CD4-positive, alpha-beta T cell (primary cell): Measurements from ENCODE around the gene SYCP2L. TPM values are rescaled to one million over a fixed set of nuclear protein-coding genes. Genes with fewer than 3 reads are reported as not detected.

Experiments used
- ATAC-seq: fragments of 200-7000 bp; cut with Tn5 transposase; one replicate; pipeline ENCODE4 v1.10.0; 2022; ENCODE audit warnings: mild to moderate bottlenecking; ENCODE audit not compliant: poor library complexity
- CTCF ChIA-PET: fragments of 350-600 bp; sonication (Branson Sonifier 250); formaldehyde crosslinking; loops from one replicate; lab custom pipeline; 2021; ENCODE audit warnings: antibody characterized with exemption, inconsistent platforms; lab: Charles Lee
- POLR2A ChIA-PET: fragments of 350-600 bp; sonication (Branson Sonifier 250); formaldehyde crosslinking; loops from one replicate; lab custom pipeline; 2021; ENCODE audit warnings: antibody characterized with exemption, inconsistent platforms; lab: Charles Lee
- DNase-seq, 14 experiments: peaks; one replicate each; pipeline ENCODE4 v3.0.0-alpha.2; 2013 to 2020; ENCODE audit warnings: mixed read lengths in 2 of 14
- H3K27ac ChIP-seq, 2 donors: one replicate each; pipeline versions ENCODE4 v1.5.1 to v1.7.0; 2013; ENCODE audit warnings: low read length in 2 of 2, low read depth in 1 of 2, mild to moderate bottlenecking in 1 of 2
- H3K27me3 ChIP-seq, 2 experiments: 1 replicate in 1 of 2; 2 replicates in 1 of 2; pipeline versions ENCODE4 v1.6.1 to v1.7.0; 2013; ENCODE audit warnings: low read length in 2 of 2, control low read depth in 1 of 2, mild to moderate bottlenecking in 1 of 2, moderate library complexity in 1 of 2; ENCODE audit not compliant: insufficient read depth in 2 of 2, control insufficient read depth in 1 of 2
- H3K36me3 ChIP-seq: one replicate; pipeline ENCODE4 v1.6.1; 2013; ENCODE audit warnings: low read length, control low read depth; ENCODE audit not compliant: insufficient read depth
- H3K4me1 ChIP-seq: one replicate; pipeline ENCODE4 v1.6.1; 2013; ENCODE audit warnings: low read length, control low read depth; ENCODE audit not compliant: insufficient read depth
- H3K4me3 ChIP-seq: one replicate; pipeline ENCODE4 v1.5.1; 2013; ENCODE audit warnings: mild to moderate bottlenecking, low read length, moderate library complexity
- H3K9me3 ChIP-seq, 2 experiments: 1 replicate in 1 of 2; 2 replicates in 1 of 2; pipeline versions ENCODE4 v1.6.1 to v1.7.0; 2013; ENCODE audit warnings: low read length in 2 of 2, mild to moderate bottlenecking in 2 of 2, control low read depth in 1 of 2, moderate library complexity in 1 of 2; ENCODE audit not compliant: control insufficient read depth in 1 of 2, insufficient read depth in 1 of 2
- H3K27ac Mint-ChIP-seq: one replicate; pipeline ENCODE4 v1.8.0; 2020; ENCODE audit warnings: mixed read lengths
- H3K27me3 Mint-ChIP-seq: one replicate; pipeline ENCODE4 v1.8.0; 2021; ENCODE audit warnings: mixed read lengths
- H3K36me3 Mint-ChIP-seq: one replicate; pipeline ENCODE4 v1.8.0; 2021; ENCODE audit warnings: low read depth, mixed read lengths
- H3K4me1 Mint-ChIP-seq: one replicate; pipeline ENCODE4 v1.8.0; 2021; ENCODE audit warnings: low read depth, mixed read lengths
- H3K4me3 Mint-ChIP-seq: one replicate; pipeline ENCODE4 v1.8.0; 2020; ENCODE audit warnings: mild to moderate bottlenecking, mixed read lengths
- H3K9me3 Mint-ChIP-seq: one replicate; pipeline ENCODE4 v1.8.0; 2020; ENCODE audit warnings: mixed read lengths
- CTCF ChIP-seq: fragments of 200-600 bp; IDR thresholded peaks from one replicate; pipeline ENCODE4 v1.8.0; 2022; ENCODE audit warnings: antibody characterized with exemption, mild to moderate bottlenecking
- intact Hi-C, 2 experiments: fragments of 100-400 bp; cut with DNase I in 1 of 2; cut with micrococcal nuclease in 1 of 2; formaldehyde crosslinking; loops; one replicate each; pipeline versions ENCODE4 v1.15.1 to v1.9.0; 2023 to 2025; cut with DNase I, micrococcal nuclease
- total RNA-seq, 174 experiments: library from RNA in 2 of 174; stranded (reverse) in 2 of 174; gene quantifications; one replicate each; pipeline ENCODE4 v1.2.3 and lab custom pipeline; 2021 to 2026

Gene SYCP2L
- total RNA-seq, 2 experiments from 2014 or later, result 0.36 TPM; not detected in 1

- intact Hi-C loops, result no loop called here
- CTCF ChIA-PET, result no interaction called here
- Histone ChIP-seq H3K27me3 (peaks cover 0 to 17% of the 10 kb centered on the region in 2 experiments), H3K9me3 (no peaks in the 10 kb centered on the region), H3K4me3 (no peak overlapping the region), H3K27ac (no peak overlapping the region), H3K36me3 (no peaks in the 10 kb centered on the region), H3K4me1 (no peaks in the 10 kb centered on the region)
- POLR2A ChIA-PET, result no interaction called here
- Mint-ChIP-seq H3K27me3 (peaks cover 36% of the 10 kb centered on the region), H3K36me3 (no peaks in the 10 kb centered on the region), H3K27ac (no peak overlapping the region), H3K9me3 (no peaks in the 10 kb centered on the region), H3K4me3 (no peak overlapping the region), H3K4me1 (no peaks in the 10 kb centered on the region)
- no peak for TF ChIP-seq CTCF
- ATAC-seq, result no peak
- DNase-seq, result no peak
These were observed 134.9 kb downstream of the SYCP2L start for GRCh38 chr6:11021714-11022113.

- Mint-ChIP-seq H3K27me3 (peaks cover 43% of the 10 kb centered on the region), H3K9me3 (no peaks in the 10 kb centered on the region), H3K4me3 (no peak overlapping the region), H3K27ac (no peak overlapping the region), H3K4me1 (no peaks in the 10 kb centered on the region), H3K36me3 (no peaks in the 10 kb centered on the region)
- H3K4me1 ChIP-seq, result no peaks in the 10 kb centered on the region
- no peak for ATAC-seq
- H3K9me3 ChIP-seq, result no peaks in the 10 kb centered on the region
- peaks cover 0 to 25% of the 10 kb centered on the region in 2 experiments for H3K27me3 ChIP-seq
- ChIA-PET CTCF (no interaction called here), POLR2A (no interaction called here)
- no peaks in the 10 kb centered on the region for H3K36me3 ChIP-seq
- DNase-seq, result no peak
- TF ChIP-seq CTCF, result no peak
- intact Hi-C loops, result no loop called here
- H3K27ac ChIP-seq, result no peak overlapping the region
- H3K4me3 ChIP-seq, result no peak overlapping the region
These were observed 136.2 kb downstream of the SYCP2L start for GRCh38 chr6:11023032-11023431.

Other genes with a start within 250 kb of the SYCP2L start
- gene C6orf52, start 192.4 kb upstream of the SYCP2L start, total RNA-seq, result not detected
- 1 to 10 TPM; 4.1 to 5.8 TPM for gene PAK1IP1, start 192.1 kb upstream of the SYCP2L start, total RNA-seq
- 10 to 100 TPM; 14.4 to 14.6 TPM for gene TMEM14C, start 164.0 kb upstream of the SYCP2L start, total RNA-seq
- 10 to 100 TPM; 41.8 to 44.1 TPM for gene TMEM14B, start 139.2 kb upstream of the SYCP2L start, total RNA-seq
- under 1 TPM; 0.47 to 0.73 TPM for gene MAK, start 48.5 kb upstream of the SYCP2L start, total RNA-seq
- gene GCM2, start 5.0 kb upstream of the SYCP2L start, total RNA-seq, result not detected
- not detected for gene ELOVL2, start 157.3 kb downstream of the SYCP2L start, total RNA-seq
- gene SMIM13, start 206.8 kb downstream of the SYCP2L start, total RNA-seq, result 1 to 10 TPM; 3.0 to 4.6 TPM
- not detected for gene ERVFRD-1, start 224.7 kb downstream of the SYCP2L start, total RNA-seq